ENCODE results near the gene TTC16.

TTC16 gene

GRCh38 chr9:127694890-127695720 lies 20.8 kb upstream of the TTC16 start:
- DNase-seq (ENCODE audit: low spot score) = no peak
- in situ Hi-C loops (cut with MboI; ENCODE audit: low pct_unique_long_range_greater_than_20kb, low sequenced_read_pairs, unreplicated experiment) = no loop called here
- no peak for TF ChIP-seq CTCF (IDR thresholded peaks at IDR 0.05; ENCODE audit: extremely low read depth, insufficient read depth, missing control alignments)

- no peak for DNase-seq (ENCODE audit: low spot score)
- in situ Hi-C loops (cut with MboI; ENCODE audit: low pct_unique_long_range_greater_than_20kb, low sequenced_read_pairs, unreplicated experiment) = no loop called here
- no peak for TF ChIP-seq CTCF (IDR thresholded peaks at IDR 0.05; ENCODE audit: extremely low read depth, insufficient read depth, missing control alignments)
Measured at GRCh38 chr9:127697575-127697974, 18.3 kb upstream of the TTC16 start.

GRCh38 chr9:127698386-127698785 lies 17.5 kb upstream of the TTC16 start:
- no peak for TF ChIP-seq CTCF (IDR thresholded peaks at IDR 0.05; ENCODE audit: extremely low read depth, insufficient read depth, missing control alignments)
- no peak for DNase-seq (ENCODE audit: low spot score)
- in situ Hi-C loops (cut with MboI; ENCODE audit: low pct_unique_long_range_greater_than_20kb, low sequenced_read_pairs, unreplicated experiment) = no loop called here

- peak; percentile 93 for DNase-seq (ENCODE audit: low spot score)
- in situ Hi-C loops (cut with MboI; ENCODE audit: low pct_unique_long_range_greater_than_20kb, low sequenced_read_pairs, unreplicated experiment) = no loop called here
- TF ChIP-seq CTCF (IDR thresholded peaks at IDR 0.05; ENCODE audit: extremely low read depth, insufficient read depth, missing control alignments) = no peak
Measured at GRCh38 chr9:127698985-127699670, 16.8 kb upstream of the TTC16 start.

GRCh38 chr9:127700140-127700539 lies 15.7 kb upstream of the TTC16 start:
- TF ChIP-seq CTCF (IDR thresholded peaks at IDR 0.05; ENCODE audit: extremely low read depth, insufficient read depth, missing control alignments) = no peak
- no peak for DNase-seq (ENCODE audit: low spot score)
- in situ Hi-C loops (cut with MboI; ENCODE audit: low pct_unique_long_range_greater_than_20kb, low sequenced_read_pairs, unreplicated experiment) = no loop called here

GRCh38 chr9:127700594-127701255 lies 15.2 kb upstream of the TTC16 start:
- DNase-seq (ENCODE audit: low spot score) = no peak
- in situ Hi-C loops (cut with MboI; ENCODE audit: low pct_unique_long_range_greater_than_20kb, low sequenced_read_pairs, unreplicated experiment) = no loop called here
- TF ChIP-seq CTCF (IDR thresholded peaks at IDR 0.05; ENCODE audit: extremely low read depth, insufficient read depth, missing control alignments) = no peak
